Neural cell (in vitro differentiated cells): ENCODE data around the gene MLKL. TPM values are rescaled to one million over a fixed set of nuclear protein-coding genes. Genes with fewer than 3 reads are reported as not detected.

ENCODE experiments used
- polyA plus RNA-seq: library from polyadenylated mRNA; depleted of rRNA; stranded (reverse); fragments of >200 nt; gene quantifications from 2 replicates; pipeline ENCODE4 v1.2.3, GENCODE V29; 2014

The MLKL gene
- polyA plus RNA-seq, 1 donor from 2014 or later, result not detected

Other genes starting within 250 kb of the MLKL start
- gene GLG1, start 93.7 kb downstream of the MLKL start, polyA plus RNA-seq, result 36.6 and 40.2 TPM in 2 replicates
- 10.7 and 15.5 TPM in 2 replicates for gene RFWD3, start 34.0 kb downstream of the MLKL start, polyA plus RNA-seq
- gene FA2H, start 74.0 kb upstream of the MLKL start, polyA plus RNA-seq, result not detected in 2 replicates